ENCODE data around the gene RAD51B. TPM values are rescaled to one million over a fixed set of nuclear protein-coding genes. Genes with fewer than 3 reads are reported as not detected.

Gene RAD51B
- total RNA-seq, 5 donors from 2014 or later (not counting 1 experiment from before 2014, with no cell fraction given), result 25.4 to 47.9 (median 30.0) TPM

GRCh38 chr14:68559949-68560348, 740.4 kb downstream of the RAD51B start:
- no peaks in the 10 kb centered on the region for H3K9me3 ChIP-seq
- ChIA-PET POLR2A (no interaction called here), CTCF (interaction anchor here in 1 of 2 donors (0.7 kb wide), 1 partner anchor 11 kb away, joined by 3 read pairs; no protein-coding TSS in a partner anchor)
- WGBS (ENCODE audit: insufficient coverage), result no CpG with 5 or more reads among the region's 5 CpGs
- Mint-ChIP-seq H3K4me3 (no peak overlapping the region), H3K4me1 (peaks cover 30 to 60% (median 40%) of the 10 kb centered on the region in 3 donors), H3K36me3 (no peaks in the 10 kb centered on the region), H3K27ac (no peak overlapping the region), H3K9me3 (no peaks in the 10 kb centered on the region), H3K27me3 (no peaks in the 10 kb centered on the region)
- H3K4me3 ChIP-seq (ENCODE audit: control insufficient read depth in 1 of 2, extremely low read depth in 1 of 2, low read length in 1 of 2), result no peak overlapping the region
- H3K27me3 ChIP-seq (replicated peaks in 1 of 2; ENCODE audit: control insufficient read depth in 2 of 2, extremely low read depth in 1 of 2, insufficient read depth in 2 of 2, low read length in 1 of 2), result peaks cover 0 to 3% of the 10 kb centered on the region in 2 experiments
- peaks cover 30 to 34% of the 10 kb centered on the region in 2 experiments for H3K4me1 ChIP-seq (ENCODE audit: control insufficient read depth in 1 of 2, extremely low read depth in 1 of 2, insufficient read depth in 2 of 2, low read length in 2 of 2)
- H3K36me3 ChIP-seq (ENCODE audit: control insufficient read depth in 2 of 2, extremely low read depth in 1 of 2, insufficient read depth in 1 of 2, low read length in 1 of 2), result no peaks in the 10 kb centered on the region
- no peak overlapping the region for H3K27ac ChIP-seq (ENCODE audit: low read length)
- ATAC-seq (replicated peaks in 1 of 4) (no peak), DNase-seq (no peak)

DNA sequence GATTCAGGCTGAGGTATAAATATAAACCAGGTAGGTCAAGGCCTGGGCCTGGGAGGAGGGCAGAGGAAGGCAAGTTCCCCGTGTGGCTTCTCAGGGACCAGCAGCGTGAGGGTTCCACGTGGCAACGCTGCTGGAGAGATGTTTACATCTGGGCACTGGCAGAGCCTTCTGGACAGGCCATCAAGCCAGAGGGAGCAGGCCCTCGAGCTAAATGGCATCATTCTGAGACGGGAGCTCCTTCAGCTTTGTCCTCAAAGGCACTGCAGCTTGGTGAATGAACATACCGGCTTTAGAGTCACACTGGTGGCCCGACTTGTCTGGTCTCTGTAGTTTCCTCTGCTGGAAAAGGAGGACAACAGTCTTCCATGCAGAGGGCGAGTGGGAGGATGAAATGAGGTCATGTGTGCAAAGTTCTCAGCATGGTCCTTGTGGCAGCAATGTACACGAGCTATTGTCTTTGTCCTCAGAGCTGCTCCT, 742.0 kb downstream of the RAD51B start:
- Mint-ChIP-seq H3K27ac (no peak overlapping the region), H3K4me1 (peaks cover 44 to 66% (median 53%) of the 10 kb centered on the region in 3 donors)

DNA sequence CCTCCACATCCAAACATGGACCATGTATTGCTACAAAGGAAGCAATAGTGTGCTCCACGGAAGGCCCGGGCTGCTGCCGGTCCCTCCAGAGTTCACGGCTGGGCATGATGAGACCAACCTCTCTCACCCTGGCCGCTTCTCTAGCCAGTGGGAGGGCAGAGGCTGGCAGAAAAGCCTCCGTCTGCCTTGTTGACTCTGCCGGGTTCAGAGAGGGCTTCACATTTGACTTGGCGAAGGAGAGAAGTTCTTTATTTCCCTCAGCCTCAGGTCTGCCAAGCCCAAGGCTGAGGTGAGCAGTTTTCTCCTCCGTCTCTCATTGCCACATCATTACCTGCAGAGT, 743.3 kb downstream of the RAD51B start:
- Mint-ChIP-seq H3K4me3 (peak overlapping the region in 1 of 3 donors; percentile 47), H3K27ac (no peak overlapping the region), H3K27me3 (no peaks in the 10 kb centered on the region), H3K9me3 (no peaks in the 10 kb centered on the region), H3K4me1 (peaks cover 42 to 58% (median 46%) of the 10 kb centered on the region in 3 donors), H3K36me3 (no peaks in the 10 kb centered on the region)
- WGBS (ENCODE audit: insufficient coverage), result 88% methylated on average over 9 of the region's 9 CpGs
- DNase-seq (no peak), ATAC-seq (replicated peaks in 1 of 4) (no peak)
- Histone ChIP-seq H3K27ac (ENCODE audit: low read length) (no peak overlapping the region), H3K4me1 (ENCODE audit: control insufficient read depth in 1 of 2, extremely low read depth in 1 of 2, insufficient read depth in 2 of 2, low read length in 2 of 2) (peaks cover 38 to 40% of the 10 kb centered on the region in 2 experiments), H3K27me3 (replicated peaks in 1 of 2; ENCODE audit: control insufficient read depth in 2 of 2, extremely low read depth in 1 of 2, insufficient read depth in 2 of 2, low read length in 1 of 2) (no peaks in the 10 kb centered on the region), H3K4me3 (ENCODE audit: control insufficient read depth in 1 of 2, extremely low read depth in 1 of 2, low read length in 1 of 2) (no peak overlapping the region), H3K9me3 (no peaks in the 10 kb centered on the region), H3K36me3 (ENCODE audit: control insufficient read depth in 2 of 2, extremely low read depth in 1 of 2, insufficient read depth in 1 of 2, low read length in 1 of 2) (no peaks in the 10 kb centered on the region)
- POLR2A ChIA-PET, result interaction anchor here in 1 of 2 donors (0.6 kb wide), 1 partner anchor 188 kb away, joined by 3 read pairs; no protein-coding TSS in a partner anchor
- CTCF ChIA-PET, result no interaction called here

More for the DNA sequence above, 742.0 kb downstream of the RAD51B start:
- no peaks in the 10 kb centered on the region for H3K36me3 ChIP-seq (ENCODE audit: control insufficient read depth in 2 of 2, extremely low read depth in 1 of 2, insufficient read depth in 1 of 2, low read length in 1 of 2)
- H3K9me3 ChIP-seq, result no peaks in the 10 kb centered on the region
- no peaks in the 10 kb centered on the region for H3K9me3 Mint-ChIP-seq
- peaks cover 0 to 3% of the 10 kb centered on the region in 2 experiments for H3K27me3 ChIP-seq (replicated peaks in 1 of 2; ENCODE audit: control insufficient read depth in 2 of 2, extremely low read depth in 1 of 2, insufficient read depth in 2 of 2, low read length in 1 of 2)
- ChIA-PET CTCF (no interaction called here), POLR2A (interaction anchor here in 1 of 2 donors (0.6 kb wide), 1 partner anchor 198 kb away, joined by 3 read pairs; no protein-coding TSS in a partner anchor)
- no peak overlapping the region for H3K4me3 Mint-ChIP-seq
- peaks cover 38 to 40% of the 10 kb centered on the region in 2 experiments for H3K4me1 ChIP-seq (ENCODE audit: control insufficient read depth in 1 of 2, extremely low read depth in 1 of 2, insufficient read depth in 2 of 2, low read length in 2 of 2)
- H3K27ac ChIP-seq (ENCODE audit: low read length), result no peak overlapping the region
- H3K27me3 Mint-ChIP-seq, result no peaks in the 10 kb centered on the region
- 77% methylated on average over 9 of the region's 10 CpGs for WGBS (ENCODE audit: insufficient coverage)
- H3K4me3 ChIP-seq (ENCODE audit: control insufficient read depth in 1 of 2, extremely low read depth in 1 of 2, low read length in 1 of 2), result no peak overlapping the region
- no peaks in the 10 kb centered on the region for H3K36me3 Mint-ChIP-seq
- DNase-seq (no peak), ATAC-seq (replicated peaks in 1 of 4) (no peak)

- Histone ChIP-seq H3K27ac (ENCODE audit: low read length) (no peak overlapping the region), H3K4me1 (ENCODE audit: control insufficient read depth in 1 of 2, extremely low read depth in 1 of 2, insufficient read depth in 2 of 2, low read length in 2 of 2) (peaks cover 38 to 40% of the 10 kb centered on the region in 2 experiments), H3K4me3 (ENCODE audit: control insufficient read depth in 1 of 2, extremely low read depth in 1 of 2, low read length in 1 of 2) (no peak overlapping the region), H3K36me3 (ENCODE audit: control insufficient read depth in 2 of 2, extremely low read depth in 1 of 2, insufficient read depth in 1 of 2, low read length in 1 of 2) (no peaks in the 10 kb centered on the region), H3K27me3 (replicated peaks in 1 of 2; ENCODE audit: control insufficient read depth in 2 of 2, extremely low read depth in 1 of 2, insufficient read depth in 2 of 2, low read length in 1 of 2) (no peaks in the 10 kb centered on the region), H3K9me3 (no peaks in the 10 kb centered on the region)
- peak in 1 of 35 experiments; percentile 11 for DNase-seq
- ChIA-PET POLR2A (interaction anchor here in 1 of 2 donors (0.6 kb wide), 1 partner anchor 189 kb away, joined by 3 read pairs; no protein-coding TSS in a partner anchor), CTCF (interaction anchor here in 1 of 2 donors (0.5 kb wide), 1 partner anchor 619 kb away, joined by 4 read pairs; no protein-coding TSS in a partner anchor)
- Mint-ChIP-seq H3K4me3 (peak overlapping the region in 1 of 3 donors; percentile 47), H3K36me3 (no peaks in the 10 kb centered on the region), H3K9me3 (no peaks in the 10 kb centered on the region), H3K27ac (peak overlapping the region in 1 of 2 donors; percentile 48), H3K27me3 (no peaks in the 10 kb centered on the region), H3K4me1 (peaks cover 41 to 58% (median 46%) of the 10 kb centered on the region in 3 donors)
- WGBS (ENCODE audit: insufficient coverage), result 85% methylated on average over 11 of the region's 21 CpGs
- ATAC-seq (replicated peaks in 1 of 4), result peak in 1 of 4 experiments; percentile 28
Measured at GRCh38 chr14:68563251-68564131, 743.9 kb downstream of the RAD51B start.

GRCh38 chr14:68564191-68564825, 744.7 kb downstream of the RAD51B start:
- no peak overlapping the region for H3K4me3 ChIP-seq (ENCODE audit: control insufficient read depth in 1 of 2, extremely low read depth in 1 of 2, low read length in 1 of 2)
- Mint-ChIP-seq H3K9me3 (no peaks in the 10 kb centered on the region), H3K27ac (peak overlapping the region in 1 of 2 donors; percentile 50), H3K36me3 (no peaks in the 10 kb centered on the region), H3K4me1 (peaks cover 39 to 58% (median 46%) of the 10 kb centered on the region in 3 donors), H3K4me3 (peak overlapping the region in 1 of 3 donors; percentile 49), H3K27me3 (no peaks in the 10 kb centered on the region)
- ATAC-seq (replicated peaks in 1 of 4), result no peak
- WGBS (ENCODE audit: insufficient coverage), result 97% methylated on average over 15 of the region's 18 CpGs
- H3K4me1 ChIP-seq (ENCODE audit: control insufficient read depth in 1 of 2, extremely low read depth in 1 of 2, insufficient read depth in 2 of 2, low read length in 2 of 2), result peaks cover 38 to 40% of the 10 kb centered on the region in 2 experiments
- H3K9me3 ChIP-seq, result no peaks in the 10 kb centered on the region
- ChIA-PET CTCF (interaction anchor here in 1 of 2 donors (0.5 to 0.6 kb wide), 2 partner anchors 122 to 620 kb away, joined by 4 to 5 read pairs; no protein-coding TSS in a partner anchor), POLR2A (no interaction called here)
- no peaks in the 10 kb centered on the region for H3K27me3 ChIP-seq (replicated peaks in 1 of 2; ENCODE audit: control insufficient read depth in 2 of 2, extremely low read depth in 1 of 2, insufficient read depth in 2 of 2, low read length in 1 of 2)
- no peak for DNase-seq
- H3K27ac ChIP-seq (ENCODE audit: low read length), result no peak overlapping the region
- no peaks in the 10 kb centered on the region for H3K36me3 ChIP-seq (ENCODE audit: control insufficient read depth in 2 of 2, extremely low read depth in 1 of 2, insufficient read depth in 1 of 2, low read length in 1 of 2)
